GM19463 (cell line): Measurements from ENCODE around the gene TRAF3IP1.

ENCODE experiments used
- ATAC-seq: cut with Tn5 transposase; IDR thresholded peaks from one replicate; pipeline ENCODE4 v1.9.1; 2021; ENCODE audit warnings: mild to moderate bottlenecking, moderate library complexity; ENCODE audit not compliant: unreplicated experiment

Gene TRAF3IP1

DNA sequence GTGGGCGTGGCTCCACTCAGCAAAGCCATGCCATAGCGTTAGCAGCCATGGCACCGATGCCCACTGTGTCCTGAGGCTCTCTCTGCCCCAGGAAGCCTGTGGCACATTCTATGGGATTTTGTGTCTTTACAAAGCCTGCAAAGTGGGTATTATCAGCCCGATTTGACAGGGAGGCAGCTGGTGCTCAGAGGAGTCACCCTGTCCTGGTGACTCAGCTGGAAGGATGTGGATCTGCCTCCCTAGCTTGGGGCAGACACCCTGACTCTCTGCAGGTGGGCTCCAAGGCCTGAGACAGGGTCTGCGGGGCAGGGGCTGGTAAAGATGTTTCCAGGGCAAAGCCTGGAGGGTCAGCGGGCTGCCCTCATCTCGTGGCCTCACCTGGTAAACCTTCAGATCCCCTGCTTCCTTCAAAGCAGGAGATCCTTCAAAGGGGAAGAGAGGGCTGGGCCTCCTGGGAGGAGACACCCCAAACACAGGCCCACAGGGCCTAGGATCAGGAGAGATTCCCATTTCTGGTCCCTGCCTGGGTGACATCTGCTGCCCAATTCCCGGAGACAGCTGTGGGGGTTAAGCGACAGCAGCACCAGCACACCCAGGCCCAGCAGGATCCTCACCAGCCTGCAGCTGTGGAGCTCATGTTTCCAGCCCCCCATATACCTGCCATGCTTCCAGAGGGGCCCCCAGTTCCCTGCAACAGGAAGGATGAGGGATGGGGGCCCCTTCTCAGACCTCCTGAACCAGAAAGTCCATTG lies 103.4 kb downstream of the TRAF3IP1 start:
- ATAC-seq, result no peak

DNA sequence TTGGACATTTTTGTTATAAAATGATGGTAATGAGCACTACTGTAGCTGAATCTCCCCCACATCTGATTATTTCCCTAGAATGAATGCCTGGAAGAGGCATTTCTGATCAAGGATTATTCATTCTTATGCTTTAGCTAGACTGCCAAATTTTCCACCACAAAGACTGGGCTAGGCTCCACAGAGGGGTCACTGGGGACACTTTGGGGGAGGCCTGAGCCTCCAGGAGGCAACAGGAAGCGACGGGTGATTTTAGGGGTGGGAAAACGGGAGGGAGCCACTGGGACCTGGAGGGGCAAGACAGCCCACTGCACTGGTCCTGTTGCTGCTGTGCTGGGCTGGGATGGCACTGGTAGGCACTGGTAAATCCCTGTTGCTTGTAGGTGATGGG lies 104.0 kb downstream of the TRAF3IP1 start:
- no peak for ATAC-seq

DNA sequence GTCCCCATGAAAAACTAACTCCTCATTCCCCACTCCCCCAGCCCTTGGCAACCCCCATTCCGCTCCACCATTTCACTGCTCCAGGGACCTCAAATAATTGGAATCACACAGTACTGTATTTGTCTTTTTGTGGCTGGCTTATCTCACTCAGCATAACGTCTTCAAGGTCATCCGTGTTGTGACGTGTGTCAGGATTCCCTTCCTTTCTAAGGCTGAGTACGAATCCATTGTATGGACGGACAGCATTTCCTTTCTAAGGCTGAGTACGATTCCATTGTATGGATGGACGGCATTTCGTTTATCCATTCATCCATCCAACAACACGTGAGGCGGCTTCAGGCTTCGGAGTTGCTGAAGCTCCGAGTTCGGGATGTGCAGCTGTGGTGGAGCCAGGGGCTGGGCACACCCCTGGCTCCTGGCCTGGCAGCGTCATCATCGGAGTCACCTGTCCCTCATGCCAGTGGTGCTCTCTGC lies 105.2 kb downstream of the TRAF3IP1 start:
- no peak for ATAC-seq

DNA sequence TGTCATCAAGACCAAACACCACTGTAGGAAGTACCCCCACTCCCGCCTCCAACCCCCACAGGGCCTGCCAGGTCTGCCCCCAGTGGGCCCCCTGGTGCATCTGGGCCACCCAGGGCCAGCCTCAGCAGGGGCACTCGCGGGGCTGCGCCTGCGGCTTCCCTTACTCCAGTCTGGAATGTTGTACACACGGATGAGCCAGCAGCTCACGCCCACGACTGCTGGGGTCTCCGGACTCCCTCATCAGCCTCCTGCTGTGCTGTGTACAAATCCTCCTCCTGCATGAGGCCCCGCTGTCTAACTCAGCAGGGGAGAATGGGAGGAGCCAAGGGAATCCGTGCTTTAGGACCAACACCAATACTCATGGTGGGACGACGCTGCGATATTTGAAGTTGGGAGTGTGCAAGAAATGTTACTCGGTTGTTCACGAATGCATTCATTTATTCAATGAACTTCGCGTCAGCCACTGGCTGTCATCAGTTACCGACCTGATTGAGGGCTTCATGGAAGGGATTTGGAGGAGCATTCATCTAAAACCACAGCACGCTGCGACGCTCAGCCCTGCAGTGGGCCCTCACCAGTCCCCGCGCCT lies 105.8 kb downstream of the TRAF3IP1 start:
- peak; percentile 7 for ATAC-seq

DNA sequence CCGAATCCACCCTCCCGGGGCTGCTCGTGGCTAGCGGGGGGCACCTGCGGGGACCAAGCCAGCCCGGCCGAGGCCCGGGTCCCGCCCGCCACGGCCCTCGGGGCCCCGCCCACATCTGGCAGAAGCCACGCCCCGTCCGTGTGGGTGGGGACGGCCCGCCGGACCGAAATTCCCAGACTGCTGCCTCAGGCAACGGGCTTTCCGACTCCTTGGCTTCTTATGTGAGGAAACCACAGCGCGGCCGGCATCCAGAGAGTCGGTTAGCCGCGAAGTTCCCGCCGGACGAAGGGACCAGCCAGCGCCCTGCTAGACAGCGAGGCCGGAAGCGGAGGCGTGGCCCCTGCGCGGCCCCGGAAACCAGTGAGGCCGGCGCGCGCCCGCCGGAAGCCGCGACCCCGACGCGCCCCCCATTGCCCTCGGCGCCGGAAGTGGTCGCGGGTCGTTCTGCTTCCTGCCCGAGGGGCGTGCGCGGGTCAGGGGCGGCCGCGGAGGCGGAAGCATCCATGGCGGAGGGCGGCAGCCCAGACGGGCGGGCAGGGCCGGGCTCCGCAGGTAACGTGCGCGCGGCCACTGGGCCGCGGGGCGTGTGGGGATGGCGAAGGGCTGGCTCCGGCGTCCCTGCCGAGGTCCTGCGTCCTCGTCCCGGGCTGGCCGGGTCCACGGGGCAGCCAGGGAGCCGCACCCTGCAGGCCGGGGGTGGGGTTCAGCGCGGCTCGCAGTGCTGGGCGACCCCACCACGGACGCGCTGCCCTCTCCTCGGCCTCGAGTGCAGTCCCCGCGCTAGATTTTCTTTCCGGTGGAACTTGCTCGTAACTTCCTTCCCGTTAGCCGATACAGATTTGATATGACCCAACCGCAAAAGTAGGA lies 106.5 kb downstream of the TRAF3IP1 start, which contains the start of gene ASB1:
TSS of gene ASB1 (plus strand) at position 360 of the 867 bp plus-strand sequence. CDS start at position 504, 144 bp downstream.
- ATAC-seq, result peak; percentile 87

DNA sequence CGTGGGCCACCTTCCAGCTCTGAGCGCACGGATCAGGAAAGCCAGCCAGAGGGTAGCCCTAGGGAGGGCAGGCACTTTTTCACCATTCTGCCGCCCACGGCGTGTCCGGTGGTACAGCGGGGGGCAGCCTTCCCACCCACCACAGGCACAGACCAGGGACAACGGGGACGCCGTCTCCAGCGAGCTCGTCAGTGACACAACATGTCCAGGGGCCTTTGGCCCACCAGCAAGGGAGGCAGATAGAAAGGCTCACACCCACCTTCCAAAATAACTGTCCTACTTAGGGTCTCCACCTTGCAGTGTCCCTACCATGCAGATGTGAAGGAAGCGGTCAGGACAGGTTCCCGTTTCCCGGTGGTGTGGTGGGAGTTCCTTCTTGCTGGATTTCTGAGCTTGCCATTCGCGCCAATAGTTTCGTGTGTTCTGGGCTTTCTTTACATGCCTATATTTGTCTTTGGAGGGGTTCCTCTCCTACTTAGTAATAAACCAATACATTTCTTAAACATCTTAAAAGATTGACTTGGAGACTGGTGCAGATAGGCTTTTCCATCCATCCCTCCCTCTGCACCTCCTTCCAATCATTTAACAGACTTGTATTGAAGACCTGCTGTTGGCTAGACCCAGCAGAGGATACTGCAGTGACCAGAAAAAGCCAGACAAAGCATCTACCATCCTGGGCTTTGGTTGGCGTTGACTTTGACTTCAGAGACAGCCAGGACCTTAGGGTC lies 107.3 kb downstream of the TRAF3IP1 start:
- ATAC-seq, result peak; percentile 1

DNA sequence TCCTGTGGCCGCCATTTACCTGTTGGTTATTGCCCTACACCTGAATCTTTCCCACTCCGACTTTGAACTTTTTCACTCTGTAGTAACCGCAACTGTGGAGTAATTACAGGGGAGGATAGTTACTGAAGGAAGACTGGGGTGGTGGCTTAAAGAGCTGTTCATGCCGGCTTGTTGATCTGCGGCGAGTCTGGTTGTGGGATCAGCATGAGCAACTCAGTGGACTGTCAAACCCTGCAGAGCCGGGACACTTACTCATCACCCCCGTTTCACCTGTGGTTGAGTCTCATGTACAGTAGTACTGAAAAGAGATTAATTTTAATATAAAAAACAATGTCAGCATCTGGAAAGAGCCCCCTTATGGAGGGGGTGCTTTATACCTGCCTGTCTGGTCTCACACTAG lies 108.5 kb downstream of the TRAF3IP1 start:
- ATAC-seq, result no peak

DNA sequence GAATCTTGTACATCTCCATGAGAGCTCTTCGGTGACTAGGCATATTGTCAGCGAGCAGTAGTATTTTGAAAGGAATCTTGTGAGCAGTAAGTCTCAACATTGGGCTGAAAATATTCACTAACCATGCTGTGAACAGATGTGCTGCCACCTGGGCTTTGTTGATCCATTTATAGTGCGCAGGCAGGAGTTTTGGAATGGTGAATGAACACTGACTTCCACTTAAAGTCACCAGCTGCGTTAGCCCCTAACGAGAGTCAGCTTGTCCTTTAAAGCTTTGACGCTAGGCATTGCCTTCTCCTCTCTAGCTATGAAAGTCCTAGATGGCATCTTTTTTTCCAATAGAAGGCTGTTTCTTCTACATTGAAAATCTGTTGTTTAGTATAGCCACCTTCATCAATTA lies 110.5 kb downstream of the TRAF3IP1 start:
- ATAC-seq, result no peak

DNA sequence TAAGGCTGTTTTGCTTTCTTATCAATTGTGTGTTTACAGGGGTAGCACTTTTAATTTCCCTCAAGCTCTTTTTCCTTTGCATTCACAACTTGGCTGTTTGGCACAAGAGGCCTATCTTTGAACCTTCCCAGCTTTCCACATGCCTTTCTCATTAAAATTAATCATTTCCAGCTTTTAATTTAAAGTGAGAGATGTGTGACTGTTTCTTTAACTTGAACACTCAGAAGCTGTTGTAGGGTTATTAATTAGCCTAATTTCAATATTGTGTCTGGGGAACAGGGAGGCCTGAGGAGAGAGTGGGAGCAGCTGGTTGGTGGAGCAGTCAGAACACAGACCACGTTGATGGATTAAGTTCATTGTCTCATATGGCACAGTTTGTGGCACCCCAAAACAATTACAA lies 111.1 kb downstream of the TRAF3IP1 start:
- ATAC-seq, result no peak

DNA sequence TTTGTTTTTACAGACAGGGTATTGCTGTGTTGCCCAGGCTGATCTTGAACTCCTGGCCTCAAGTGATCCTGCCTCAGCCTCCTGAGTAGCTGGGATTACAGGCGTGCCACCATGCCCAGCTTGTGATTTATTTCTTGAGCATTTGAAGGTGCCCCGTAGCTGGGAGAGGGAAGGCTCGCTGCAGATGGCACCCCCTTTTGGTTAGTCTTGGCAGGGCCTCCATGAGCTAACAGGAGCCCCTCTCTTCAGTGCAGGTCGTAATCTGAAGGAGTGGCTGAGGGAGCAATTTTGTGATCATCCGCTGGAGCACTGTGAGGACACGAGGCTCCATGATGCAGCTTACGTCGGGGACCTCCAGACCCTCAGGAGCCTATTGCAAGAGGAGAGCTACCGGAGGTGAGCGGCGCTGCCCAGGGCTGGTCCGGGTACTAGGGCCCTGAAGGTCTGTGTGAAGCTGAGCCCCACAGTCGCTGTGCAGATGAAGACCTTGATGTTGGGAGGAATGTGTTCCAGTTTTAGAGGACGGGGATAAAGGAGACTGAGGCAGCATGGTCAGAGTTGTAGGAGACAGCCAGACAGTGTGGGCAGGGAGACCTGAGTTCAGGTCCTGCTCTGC lies 113.1 kb downstream of the TRAF3IP1 start:
- no peak for ATAC-seq

DNA sequence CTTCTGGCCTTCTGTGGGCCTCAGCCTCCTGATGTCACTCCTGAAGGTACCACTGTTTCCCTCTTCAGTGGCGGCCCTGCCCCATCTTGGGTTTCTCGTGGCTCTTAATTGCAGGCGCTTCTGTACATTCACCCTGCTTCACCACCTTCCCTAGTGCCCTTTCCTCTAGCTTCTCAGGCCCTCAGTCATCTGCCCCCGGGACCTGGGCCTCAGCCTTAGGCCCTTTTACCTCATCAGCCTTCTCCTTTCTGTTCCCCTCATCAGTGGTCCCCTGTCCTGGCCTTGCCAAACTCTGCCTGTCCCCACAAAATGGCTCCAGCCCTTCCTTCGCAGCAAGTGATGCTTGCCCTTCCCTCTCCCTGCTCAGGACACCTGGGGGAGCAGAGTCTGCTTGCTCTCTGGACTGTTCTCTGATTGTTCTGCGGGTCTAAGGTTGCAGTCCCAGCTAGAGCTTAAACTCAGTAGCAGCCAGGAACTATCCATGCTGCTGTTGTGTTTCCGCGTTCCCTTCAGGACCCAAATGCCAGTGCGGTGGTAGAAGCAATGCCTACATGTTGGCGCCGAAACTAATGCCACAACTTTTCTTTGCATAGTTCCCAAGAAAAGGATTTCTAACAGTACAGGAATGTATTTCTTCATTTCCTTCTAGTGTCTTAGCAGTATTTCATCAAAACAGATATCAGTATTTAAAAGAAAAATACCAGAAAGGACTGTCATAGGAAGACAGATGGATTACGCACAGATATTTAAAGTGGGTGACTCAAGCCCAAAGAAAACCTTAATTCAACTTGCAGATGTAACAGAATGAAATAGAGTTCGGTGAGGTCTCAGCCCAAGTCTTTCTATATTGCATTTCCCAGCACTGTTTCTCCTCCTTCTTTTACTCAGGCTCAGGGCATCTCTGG lies 113.9 kb downstream of the TRAF3IP1 start:
- no peak for ATAC-seq

DNA sequence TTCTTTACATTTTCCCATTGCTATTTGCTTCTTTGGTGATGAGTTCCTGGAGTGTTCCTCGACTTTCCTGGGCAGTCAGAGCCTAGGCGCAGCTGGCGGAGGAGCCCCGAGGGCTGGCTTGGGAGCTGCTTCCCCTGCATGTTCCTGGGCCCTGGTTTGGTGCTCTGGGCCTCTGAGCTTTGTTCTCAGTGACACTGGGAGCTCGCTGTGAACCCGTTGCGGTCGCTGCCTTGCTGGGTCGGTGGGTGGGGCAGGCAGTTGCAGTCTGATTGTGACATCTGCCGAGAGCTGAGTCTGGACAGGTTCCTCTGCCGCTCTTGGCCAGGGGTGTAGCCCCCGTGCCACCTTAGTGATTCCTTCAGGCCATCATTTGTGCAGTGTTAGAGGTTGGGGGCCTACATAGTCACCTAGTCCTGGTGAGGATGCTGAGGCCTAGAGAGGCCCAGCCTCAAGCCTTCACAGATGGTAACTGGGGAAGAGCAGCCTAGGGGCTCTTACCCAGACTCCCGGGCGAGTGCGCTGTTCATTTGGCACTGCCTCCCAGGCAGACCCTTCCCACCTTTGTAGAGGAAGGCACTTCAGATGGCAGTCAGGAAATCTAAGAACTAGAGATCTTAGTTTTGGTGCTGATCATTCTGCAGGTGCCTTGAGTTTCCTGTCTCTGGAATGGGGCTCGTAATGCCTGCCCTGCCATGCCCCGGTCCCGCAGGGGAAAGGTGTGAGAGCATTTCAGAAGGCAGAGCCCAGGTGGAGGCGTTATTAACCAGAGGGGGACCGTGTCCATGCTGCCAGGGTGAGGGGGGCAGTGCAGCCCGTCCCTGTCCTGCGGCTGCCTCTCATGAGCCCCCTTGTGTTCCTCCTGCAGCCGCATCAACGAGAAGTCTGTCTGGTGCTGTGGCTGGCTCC lies 114.8 kb downstream of the TRAF3IP1 start:
- ATAC-seq, result no peak

DNA sequence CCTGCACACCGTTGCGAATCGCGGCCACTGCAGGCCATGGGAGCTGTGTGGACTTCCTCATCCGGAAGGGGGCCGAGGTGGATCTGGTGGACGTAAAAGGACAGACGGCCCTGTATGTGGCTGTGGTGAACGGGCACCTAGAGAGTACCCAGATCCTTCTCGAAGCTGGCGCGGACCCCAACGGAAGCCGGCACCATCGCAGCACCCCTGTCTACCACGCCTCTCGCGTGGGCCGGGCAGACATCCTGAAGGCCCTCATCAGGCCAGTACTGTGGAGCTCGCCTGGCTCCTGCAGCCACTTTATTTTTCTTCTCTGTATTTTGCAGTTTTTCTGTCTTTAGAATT lies 115.4 kb downstream of the TRAF3IP1 start:
- ATAC-seq, result no peak

DNA sequence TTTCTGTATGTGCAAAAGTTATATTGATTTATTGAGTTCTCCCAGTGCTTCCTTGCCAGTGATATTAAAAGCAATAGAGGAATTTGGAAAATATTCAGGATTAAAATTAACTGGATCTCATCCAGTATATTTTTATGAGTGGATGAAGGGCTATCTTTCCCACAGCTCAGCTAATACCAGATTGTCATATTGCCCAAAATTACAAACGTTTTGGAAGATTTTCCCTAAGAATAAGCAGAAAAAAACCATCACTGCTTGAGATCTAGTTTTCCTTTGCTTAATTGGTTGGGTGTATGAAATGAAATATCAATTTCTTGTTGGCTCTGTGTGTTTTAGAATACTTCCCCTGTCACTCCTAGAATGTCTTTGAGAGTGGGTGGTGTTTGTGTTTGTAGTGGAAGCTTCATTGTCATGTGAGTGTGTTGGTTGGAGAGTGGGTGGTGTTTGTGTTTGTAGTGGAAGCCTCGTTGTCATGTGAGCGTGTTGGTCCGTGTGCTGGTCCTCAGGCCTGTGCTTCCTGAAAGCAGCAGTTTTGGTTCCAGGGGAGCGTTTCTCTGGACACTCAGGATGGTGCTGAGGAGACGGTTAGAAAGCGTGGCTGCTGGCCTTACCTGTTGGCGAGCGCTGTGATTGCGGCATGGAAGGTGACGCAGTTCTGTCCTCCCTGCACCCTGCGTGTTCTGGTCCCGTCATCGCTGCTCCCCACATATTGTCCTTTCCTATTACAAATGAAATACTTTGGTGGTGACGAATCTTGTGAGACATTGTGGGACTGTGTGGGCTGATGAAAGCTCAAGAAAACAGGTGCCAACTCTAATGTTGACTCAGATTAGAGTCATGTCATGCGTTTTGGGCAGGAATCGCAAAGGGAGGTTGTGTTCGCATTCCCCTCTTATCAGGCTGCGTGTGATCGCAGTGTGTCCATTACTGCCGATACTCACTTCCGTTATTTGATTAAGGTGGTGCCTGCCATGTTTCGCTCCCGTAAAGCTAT lies 118.8 kb downstream of the TRAF3IP1 start:
- no peak for ATAC-seq

DNA sequence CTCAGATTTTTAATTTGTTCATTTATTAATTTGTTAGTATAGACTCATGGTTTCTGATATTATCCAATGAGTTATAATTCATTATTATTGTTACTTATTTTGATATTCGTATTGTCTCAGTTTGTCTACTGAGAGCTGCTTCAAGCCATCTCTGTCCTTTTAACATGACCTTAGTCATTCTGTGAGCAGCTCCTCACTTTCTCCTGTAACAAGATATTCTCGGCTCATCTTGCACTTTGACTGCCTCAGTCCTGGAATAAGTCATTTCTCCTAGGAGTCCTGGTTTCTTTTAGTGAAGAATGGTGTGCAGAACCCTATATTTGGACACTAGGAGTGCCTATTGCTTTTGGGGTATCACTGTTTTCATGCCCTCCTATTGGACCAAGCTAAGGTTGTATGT lies 119.6 kb downstream of the TRAF3IP1 start:
- no peak for ATAC-seq

DNA sequence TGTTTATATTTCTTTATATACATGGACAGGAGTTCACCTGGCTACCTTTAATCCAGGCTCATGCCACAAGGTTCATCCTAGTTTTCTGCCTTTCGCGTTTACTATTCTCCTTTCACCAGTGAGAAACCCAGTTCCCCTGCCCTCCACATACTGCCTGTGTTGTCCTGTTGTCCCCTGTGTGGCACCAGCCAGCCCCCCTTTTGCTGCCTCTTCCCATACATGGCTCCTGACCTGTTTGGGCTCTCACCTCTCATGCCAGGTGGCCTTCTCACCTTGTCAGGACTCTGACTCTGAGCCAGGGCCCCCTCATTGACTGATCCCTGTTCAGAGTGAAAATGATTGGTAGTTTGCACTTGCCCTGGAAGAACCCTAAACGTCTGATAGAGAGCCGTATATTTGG lies 120.0 kb downstream of the TRAF3IP1 start:
- no peak for ATAC-seq

DNA sequence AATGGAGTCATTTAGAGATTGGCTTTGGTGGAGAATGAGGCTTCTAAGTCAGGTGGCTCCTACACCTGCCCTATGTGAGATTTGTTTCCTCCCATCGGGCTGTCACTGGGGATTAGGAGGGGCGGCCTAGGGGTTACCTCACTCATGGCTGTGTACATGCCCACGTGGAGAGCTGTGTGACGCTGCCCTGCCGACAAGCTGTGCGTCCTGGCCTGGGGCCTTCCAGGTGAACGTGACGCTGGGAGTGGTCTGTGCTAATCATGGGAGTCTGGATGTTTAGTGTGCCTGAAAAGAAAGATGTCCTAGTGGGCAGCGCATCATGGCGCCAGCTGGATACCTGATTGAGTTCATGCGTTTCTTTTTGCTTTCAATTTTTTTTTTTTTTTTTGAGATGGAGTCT lies 120.4 kb downstream of the TRAF3IP1 start:
- no peak for ATAC-seq
